MM.1S (cell line): ENCODE measurements around the gene PTPRN2.

Experiments
- CTCF ChIP-seq: fragments of 300-600 bp; sonication (generic); IDR thresholded peaks from 2 replicates; pipeline ENCODE4 v1.5.1; 2016; ENCODE audit warnings: antibody characterized with exemption, low read length, mixed read lengths
- EZH2phosphoT487 ChIP-seq: fragments of 300-600 bp; sonication (generic); IDR thresholded peaks from 2 replicates; pipeline ENCODE4 v1.6.1; 2018; ENCODE audit warnings: antibody characterized with exemption, low read length

- TF ChIP-seq EZH2phosphoT487 (no peak), CTCF (no peak)
Observed at GRCh38 chr7:158516524-158516923, 71.1 kb downstream of the PTPRN2 start.
